Upper lobe of left lung (tissue), 4 donors: ENCODE results near the gene FAM174C.

Experiments
- CTCF ChIP-seq, 6 experiments: fragments of 450-650 bp in 4 of 6; fragments of 200-600 bp in 2 of 6; sonication (generic) in 2 of 6; IDR thresholded peaks; one replicate each; pipeline ENCODE4 v1.5.1; 2016 to 2019; ENCODE audit warnings: antibody characterized with exemption in 6 of 6
- POLR2A ChIP-seq, 4 donors: fragments of 450-650 bp; IDR thresholded peaks; one replicate each; pipeline ENCODE4 v1.5.1; 2016 to 2017; ENCODE audit warnings: antibody characterized with exemption in 4 of 4, mild to moderate bottlenecking in 2 of 4
- POLR2AphosphoS5 ChIP-seq, 2 donors: sonication (generic); formaldehyde crosslinking; IDR thresholded peaks; one replicate each; pipeline ENCODE4 v1.5.1; 2017; ENCODE audit warnings: antibody characterized with exemption in 2 of 2

DNA sequence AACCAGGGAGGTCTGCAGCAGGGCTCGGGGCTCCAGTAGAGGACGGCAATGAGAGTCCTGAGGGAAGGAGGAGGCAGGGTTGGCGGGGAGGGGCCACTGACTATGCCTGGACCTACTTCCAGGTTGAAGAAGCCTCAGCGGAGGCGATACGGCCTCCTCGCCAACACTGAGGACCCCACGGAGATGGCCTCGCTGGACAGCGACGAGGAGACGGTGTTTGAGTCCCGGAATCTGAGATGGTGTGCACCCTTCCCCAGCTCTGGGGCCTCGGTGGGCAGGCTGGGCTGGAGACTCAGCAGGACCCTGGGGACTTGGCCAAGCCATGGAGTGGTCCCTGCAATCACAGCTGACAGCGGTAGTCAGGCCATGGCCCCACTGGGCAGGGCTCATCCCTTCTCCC is 1.7 kb downstream of the FAM174C start:
- TF ChIP-seq CTCF (IDR thresholded peaks at IDR 0.05) (no peak), POLR2A (IDR thresholded peaks at IDR 0.05) (no peak), POLR2AphosphoS5 (IDR thresholded peaks at IDR 0.05) (no peak)
